A673 (cell line): Measurements from ENCODE around the gene PCBP3. TPM values are rescaled to one million over a fixed set of nuclear protein-coding genes. Genes with fewer than 3 reads are reported as not detected.
A peak's percentile ranks its signal among the peaks of the same experiment; 100 is the strongest.

ENCODE experiments used
- BruUV-seq: library from RNA; stranded (reverse); fragments of 400-500 nt; replicated peaks from 2 replicates; lab custom pipeline; 2021; lab: Mats Ljungman, UMichigan
- CTCF ChIA-PET: fragments of 300-600 bp; sonication (Branson Sonifier 250); formaldehyde crosslinking; loops from one replicate; lab custom pipeline; 2022; ENCODE audit warnings: antibody characterized with exemption; lab: Charles Lee
- POLR2A ChIA-PET: fragments of 300-600 bp; sonication (Branson Sonifier 250); formaldehyde crosslinking; loops from one replicate; lab custom pipeline; 2022; ENCODE audit warnings: antibody characterized with exemption; ENCODE audit not compliant: low non-redundant PET; lab: Charles Lee
- DNase-seq: peaks from one replicate; pipeline ENCODE4 v3.0.0-alpha.2; 2015; ENCODE audit warnings: low spot score
- H3K27ac ChIP-seq: fragments of 200-600 bp; sonication (generic); 2 replicates; pipeline ENCODE4 v1.5.1; 2016; ENCODE audit warnings: mixed run types, low read depth, mild to moderate bottlenecking, mixed read lengths, antibody characterized with exemption, low read length; ENCODE audit not compliant: poor library complexity, severe bottlenecking
- H3K27me3 ChIP-seq: fragments of 200-600 bp; sonication (generic); replicated peaks from 2 replicates; pipeline ENCODE4 v1.6.1; 2017; ENCODE audit warnings: mixed run types, low read depth, mild to moderate bottlenecking, mixed read lengths, antibody characterized with exemption, low read length; ENCODE audit not compliant: insufficient read depth, poor library complexity
- H3K36me3 ChIP-seq: fragments of 200-600 bp; sonication (generic); 2 replicates; pipeline ENCODE4 v1.6.1; 2016; ENCODE audit warnings: mixed run types, mild to moderate bottlenecking, mixed read lengths, antibody characterized with exemption, low read length; ENCODE audit not compliant: insufficient read depth, poor library complexity, severe bottlenecking
- H3K4me1 ChIP-seq: fragments of 200-600 bp; sonication (generic); 2 replicates; pipeline ENCODE4 v1.6.1; 2017; ENCODE audit warnings: mixed run types, mild to moderate bottlenecking, mixed read lengths, antibody characterized with exemption, low read length; ENCODE audit not compliant: insufficient read depth, poor library complexity, severe bottlenecking
- H3K4me3 ChIP-seq: fragments of 200-600 bp; sonication (generic); 2 replicates; pipeline ENCODE4 v1.5.1; 2016; ENCODE audit warnings: low read depth, mixed run types, mild to moderate bottlenecking, mixed read lengths, low read length; ENCODE audit not compliant: poor library complexity, severe bottlenecking
- H3K9me3 ChIP-seq: fragments of 200-600 bp; sonication (generic); 2 replicates; pipeline ENCODE4 v1.6.1; 2016; ENCODE audit warnings: mixed run types, low read depth, mild to moderate bottlenecking, mixed read lengths, antibody characterized with exemption, low read length; ENCODE audit not compliant: poor library complexity, severe bottlenecking
- EZH2 ChIP-seq: fragments of 200-600 bp; sonication (generic); IDR thresholded peaks from 2 replicates; pipeline ENCODE4 v1.6.1; 2017; ENCODE audit warnings: borderline replicate concordance, low read depth, mild to moderate bottlenecking, mixed read lengths, antibody characterized with exemption, low read length; ENCODE audit not compliant: poor library complexity, severe bottlenecking
- intact Hi-C: fragments of 100-400 bp; cut with micrococcal nuclease; formaldehyde crosslinking; loops from one replicate; pipeline ENCODE4 v1.10.0; 2022; ENCODE audit not compliant: unreplicated experiment
- total RNA-seq: library from RNA; stranded (reverse); gene quantifications from 2 replicates; pipeline ENCODE4 v1.2.3, GENCODE V29; 2021
- TF ChIP-seq, protein P1 (sequence below): fragments of 300-800, 200-600 bp; sonication (generic); conservative IDR thresholded peaks from 2 replicates; pipeline ENCODE4 v1.5.1; 2017; ENCODE audit warnings: low read depth, mild to moderate bottlenecking, antibody characterized with exemption, low read length, moderate library complexity, mixed read lengths

The PCBP3 gene
- total RNA-seq, 1 experiment from 2014 or later = 25.6 TPM

DNA sequence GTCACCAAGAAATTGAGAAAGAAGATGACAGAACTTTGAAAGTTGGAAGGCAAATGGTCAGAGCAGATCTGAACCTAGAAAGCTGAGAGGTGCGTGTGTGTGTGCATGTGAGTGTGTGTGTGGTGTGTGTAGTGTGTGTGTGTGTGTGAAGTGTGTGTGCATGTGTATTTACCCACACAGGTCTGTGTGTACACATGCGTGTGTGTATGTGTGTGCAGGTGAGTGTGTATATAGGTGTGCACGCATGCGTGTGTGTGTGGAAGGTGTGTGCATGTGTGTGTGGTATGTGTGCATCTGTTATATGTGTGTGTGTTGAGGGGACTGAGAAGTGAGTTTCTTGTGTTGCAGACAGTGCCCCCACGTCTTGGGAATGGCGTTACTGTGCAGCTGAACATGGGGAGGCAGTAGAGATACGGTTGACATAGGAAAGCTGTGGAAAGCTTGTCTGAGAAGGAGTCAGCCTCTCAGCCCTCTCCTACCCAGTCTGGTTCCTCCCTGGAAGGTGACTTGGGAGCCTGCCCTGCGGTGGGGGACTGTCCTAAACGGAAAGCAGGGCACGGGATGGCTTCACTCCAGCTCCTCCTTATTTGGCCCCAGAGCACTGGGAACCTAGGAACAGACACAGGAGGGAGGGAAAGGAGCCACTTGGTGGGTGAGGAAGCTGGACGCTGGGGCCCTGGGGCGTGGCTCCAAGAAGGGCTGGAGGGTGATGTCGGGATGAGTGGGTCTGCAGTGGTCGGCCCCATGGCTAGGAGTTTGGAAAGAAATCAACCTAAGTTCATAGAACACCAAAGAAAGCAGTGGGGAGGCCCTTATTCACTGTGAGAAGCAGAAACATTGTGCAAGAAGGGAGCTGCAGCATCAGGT, 97.2 kb downstream of the PCBP3 start:
- Histone ChIP-seq H3K9me3 (no peaks in the 10 kb centered on the region), H3K36me3 (no peaks in the 10 kb centered on the region), H3K27me3 (no peaks in the 10 kb centered on the region), H3K4me3 (no peak overlapping the region), H3K27ac (peak overlapping the region; percentile 89), H3K4me1 (peaks cover 52% of the 10 kb centered on the region)
- intact Hi-C loops = no loop called here
- DNase-seq = no peak
- no TSS peak for BruUV-seq
- TF ChIP-seq EZH2 = no peak
- TF ChIP-seq, protein P1, sequence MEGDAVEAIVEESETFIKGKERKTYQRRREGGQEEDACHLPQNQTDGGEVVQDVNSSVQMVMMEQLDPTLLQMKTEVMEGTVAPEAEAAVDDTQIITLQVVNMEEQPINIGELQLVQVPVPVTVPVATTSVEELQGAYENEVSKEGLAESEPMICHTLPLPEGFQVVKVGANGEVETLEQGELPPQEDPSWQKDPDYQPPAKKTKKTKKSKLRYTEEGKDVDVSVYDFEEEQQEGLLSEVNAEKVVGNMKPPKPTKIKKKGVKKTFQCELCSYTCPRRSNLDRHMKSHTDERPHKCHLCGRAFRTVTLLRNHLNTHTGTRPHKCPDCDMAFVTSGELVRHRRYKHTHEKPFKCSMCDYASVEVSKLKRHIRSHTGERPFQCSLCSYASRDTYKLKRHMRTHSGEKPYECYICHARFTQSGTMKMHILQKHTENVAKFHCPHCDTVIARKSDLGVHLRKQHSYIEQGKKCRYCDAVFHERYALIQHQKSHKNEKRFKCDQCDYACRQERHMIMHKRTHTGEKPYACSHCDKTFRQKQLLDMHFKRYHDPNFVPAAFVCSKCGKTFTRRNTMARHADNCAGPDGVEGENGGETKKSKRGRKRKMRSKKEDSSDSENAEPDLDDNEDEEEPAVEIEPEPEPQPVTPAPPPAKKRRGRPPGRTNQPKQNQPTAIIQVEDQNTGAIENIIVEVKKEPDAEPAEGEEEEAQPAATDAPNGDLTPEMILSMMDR = peak; percentile 48
- POLR2A ChIA-PET = no interaction called here
- CTCF ChIA-PET = interaction anchor here (0.7 kb wide), 1 partner anchor 857 kb away, joined by 3 read pairs; no protein-coding TSS in a partner anchor

DNA sequence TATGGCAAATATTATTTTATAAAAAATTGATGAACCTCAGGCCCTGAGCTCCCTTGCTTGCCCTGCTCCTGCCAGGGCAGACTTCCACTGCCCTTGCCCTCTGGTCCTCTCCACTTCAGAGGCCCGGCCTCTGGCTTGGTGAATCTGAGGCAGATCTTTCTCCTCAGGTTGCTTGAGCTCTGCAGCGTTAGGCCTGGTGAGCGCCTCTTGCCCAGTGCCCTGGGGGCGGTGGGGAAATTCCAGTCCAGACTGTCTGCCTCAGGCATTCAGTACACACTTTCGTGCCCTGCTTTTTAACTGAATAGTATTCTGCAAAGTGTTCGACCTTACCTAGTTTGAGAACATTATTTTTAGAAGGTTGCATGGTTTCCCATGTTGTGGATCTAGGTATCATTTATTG, 98.2 kb downstream of the PCBP3 start:
- TF ChIP-seq, protein P1 = no peak
- no peak for TF ChIP-seq EZH2
- Histone ChIP-seq H3K27me3 (no peaks in the 10 kb centered on the region), H3K9me3 (no peaks in the 10 kb centered on the region), H3K36me3 (no peaks in the 10 kb centered on the region), H3K27ac (peak overlapping the region; percentile 34), H3K4me1 (peaks cover 43% of the 10 kb centered on the region), H3K4me3 (no peak overlapping the region)
- ChIA-PET POLR2A (no interaction called here), CTCF (no interaction called here)
- intact Hi-C loops = no loop called here
- no TSS peak for BruUV-seq
- no peak for DNase-seq

DNA sequence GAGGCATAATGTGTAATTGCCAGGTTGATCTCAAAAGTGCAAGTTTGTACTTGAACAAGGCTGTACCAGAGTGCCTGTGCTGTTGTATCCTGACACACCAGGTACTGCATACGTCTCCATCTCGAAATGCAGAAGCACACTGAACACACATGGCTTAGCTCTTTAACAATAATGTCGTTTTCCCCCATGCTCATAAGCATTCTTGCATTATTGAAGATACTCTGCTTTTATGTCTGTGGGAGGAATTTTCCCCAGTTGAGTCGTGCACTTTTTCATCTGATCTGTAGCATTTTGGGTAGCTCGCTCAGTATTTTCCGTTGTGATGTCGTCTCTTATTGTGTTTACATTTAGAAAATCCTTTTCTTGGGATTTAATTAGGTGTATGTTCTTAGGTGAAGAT, 98.7 kb downstream of the PCBP3 start:
- Histone ChIP-seq H3K9me3 (no peaks in the 10 kb centered on the region), H3K27ac (peak overlapping the region; percentile 11), H3K27me3 (no peaks in the 10 kb centered on the region), H3K4me3 (no peak overlapping the region), H3K36me3 (no peaks in the 10 kb centered on the region), H3K4me1 (peaks cover 41% of the 10 kb centered on the region)
- no peak for TF ChIP-seq EZH2
- TF ChIP-seq, protein P1 = no peak
- ChIA-PET CTCF (no interaction called here), POLR2A (interaction anchor here (0.7 kb wide), 1 partner anchor 1159 kb away, joined by 4 read pairs; no protein-coding TSS in a partner anchor)
- no TSS peak for BruUV-seq
- DNase-seq = no peak
- intact Hi-C loops = no loop called here
